PC-3 (cell line): Measurements from ENCODE around the gene TTC28.

Experiments
- CTCF ChIP-seq: fragments of 300-600 bp; sonication (generic); conservative IDR thresholded peaks from 2 replicates; pipeline ENCODE4 v1.5.1; 2017; ENCODE audit warnings: antibody characterized with exemption, low read depth, mild to moderate bottlenecking, low read length
- EZH2 ChIP-seq: fragments of 300-600 bp; sonication (generic); IDR thresholded peaks from one replicate; pipeline ENCODE4 v1.6.1; 2017; ENCODE audit warnings: antibody characterized with exemption, mild to moderate bottlenecking, low read length; ENCODE audit not compliant: unreplicated experiment

GRCh38 chr22:28329186-28330073, 350.2 kb downstream of the TTC28 start:
- TF ChIP-seq CTCF = no peak
- no peak for TF ChIP-seq EZH2
